Mesenteric fat pad (tissue), 1 donor: ENCODE measurements around the gene XIRP1. TPM values are rescaled to one million over a fixed set of nuclear protein-coding genes. Genes with fewer than 3 reads are reported as not detected.
"Not testable (repeated sequence)": the region's sequence is repeated elsewhere in the genome, so short reads cannot be mapped to it uniquely, and the experiment has no call there.

ENCODE experiments used
- DNase-seq: peaks from one replicate; pipeline ENCODE4 v3.0.0-alpha.2; 2020; ENCODE audit warnings: low spot score
- long read RNA-seq: library from polyadenylated mRNA; unstranded; transcript quantifications from one replicate; pipeline ENCODE4 v2.0.0, GENCODE V29; 2020
- total RNA-seq: library from RNA; stranded (reverse); fragmentation: NEBNext Ultra II Directional; extraction: Animal tissue kit (Norgen Biotek cat#: 25700); gene quantifications from one replicate; pipeline ENCODE4 v1.2.1, GENCODE V29; 2021
- donor health status: DM: yes; HTN: yes; CAD: no.

XIRP1 gene, protein sequence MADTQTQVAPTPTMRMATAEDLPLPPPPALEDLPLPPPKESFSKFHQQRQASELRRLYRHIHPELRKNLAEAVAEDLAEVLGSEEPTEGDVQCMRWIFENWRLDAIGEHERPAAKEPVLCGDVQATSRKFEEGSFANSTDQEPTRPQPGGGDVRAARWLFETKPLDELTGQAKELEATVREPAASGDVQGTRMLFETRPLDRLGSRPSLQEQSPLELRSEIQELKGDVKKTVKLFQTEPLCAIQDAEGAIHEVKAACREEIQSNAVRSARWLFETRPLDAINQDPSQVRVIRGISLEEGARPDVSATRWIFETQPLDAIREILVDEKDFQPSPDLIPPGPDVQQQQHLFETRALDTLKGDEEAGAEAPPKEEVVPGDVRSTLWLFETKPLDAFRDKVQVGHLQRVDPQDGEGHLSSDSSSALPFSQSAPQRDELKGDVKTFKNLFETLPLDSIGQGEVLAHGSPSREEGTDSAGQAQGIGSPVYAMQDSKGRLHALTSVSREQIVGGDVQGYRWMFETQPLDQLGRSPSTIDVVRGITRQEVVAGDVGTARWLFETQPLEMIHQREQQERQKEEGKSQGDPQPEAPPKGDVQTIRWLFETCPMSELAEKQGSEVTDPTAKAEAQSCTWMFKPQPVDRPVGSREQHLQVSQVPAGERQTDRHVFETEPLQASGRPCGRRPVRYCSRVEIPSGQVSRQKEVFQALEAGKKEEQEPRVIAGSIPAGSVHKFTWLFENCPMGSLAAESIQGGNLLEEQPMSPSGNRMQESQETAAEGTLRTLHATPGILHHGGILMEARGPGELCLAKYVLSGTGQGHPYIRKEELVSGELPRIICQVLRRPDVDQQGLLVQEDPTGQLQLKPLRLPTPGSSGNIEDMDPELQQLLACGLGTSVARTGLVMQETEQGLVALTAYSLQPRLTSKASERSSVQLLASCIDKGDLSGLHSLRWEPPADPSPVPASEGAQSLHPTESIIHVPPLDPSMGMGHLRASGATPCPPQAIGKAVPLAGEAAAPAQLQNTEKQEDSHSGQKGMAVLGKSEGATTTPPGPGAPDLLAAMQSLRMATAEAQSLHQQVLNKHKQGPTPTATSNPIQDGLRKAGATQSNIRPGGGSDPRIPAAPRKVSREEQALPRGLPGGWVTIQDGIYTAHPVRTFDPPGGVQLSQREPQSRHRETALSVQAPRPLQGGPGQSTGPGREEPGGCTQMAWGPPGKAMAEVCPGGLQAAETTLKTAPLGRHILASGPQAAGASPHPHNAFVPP (N-terminal part only)
- 0.10 TPM for total RNA-seq
- long read RNA-seq: 0 reads

DNA sequence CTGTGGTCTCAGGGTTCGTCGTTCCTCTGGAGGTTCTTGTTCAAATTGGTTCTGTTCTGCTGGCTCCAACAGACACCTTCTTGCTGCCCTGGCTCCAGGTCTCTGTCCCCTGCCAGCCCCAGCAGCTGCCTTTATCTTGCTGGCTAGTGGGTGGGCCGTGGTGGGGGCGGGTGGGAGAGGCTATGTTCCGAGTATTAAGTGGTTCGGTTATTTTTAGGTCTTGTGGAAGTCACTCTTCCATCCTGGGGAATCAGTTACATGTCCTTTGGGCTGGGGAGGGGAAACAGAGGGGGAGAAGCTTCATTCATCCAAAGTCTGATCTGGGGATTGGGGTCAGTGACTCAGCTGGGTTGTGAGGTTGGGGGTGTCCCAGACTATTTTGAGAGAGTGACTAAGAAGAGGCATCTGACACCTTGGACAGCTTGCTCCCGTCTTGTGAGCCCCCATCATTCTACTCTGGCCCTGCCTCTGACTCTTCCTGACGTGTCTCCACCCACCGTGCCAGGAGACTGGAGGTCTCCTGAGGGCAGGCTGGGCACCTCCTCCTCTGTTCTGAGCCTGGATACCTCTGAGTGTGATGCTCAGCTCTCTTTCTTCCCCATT is at the start of gene XIRP1:
XIRP1 (minus strand) TSS at position 106 of the 603 bp plus-strand sequence. CDS start 3,150 bp downstream, outside the sequence.
- DNase-seq: no peak

DNA sequence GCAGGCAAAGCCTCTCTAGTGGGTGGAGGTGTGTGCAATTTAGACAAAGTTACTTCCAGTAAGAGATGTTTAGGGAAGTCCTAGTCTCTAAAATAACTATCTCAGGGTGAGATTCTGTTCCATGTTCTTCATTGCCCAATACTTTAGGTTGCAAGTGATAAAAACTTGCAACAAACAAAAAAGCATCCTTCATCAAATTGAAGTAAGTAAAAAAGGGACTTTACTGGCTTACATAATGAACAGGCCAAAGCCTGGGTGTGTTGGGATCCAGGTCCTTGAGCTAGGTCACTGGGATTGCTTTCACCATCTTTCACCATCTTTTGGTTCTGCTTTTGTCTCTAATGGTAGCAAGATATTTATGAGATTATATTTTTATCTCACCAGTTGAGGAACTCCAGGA is 49.2 kb upstream of the XIRP1 start:
- no peak for DNase-seq

DNA sequence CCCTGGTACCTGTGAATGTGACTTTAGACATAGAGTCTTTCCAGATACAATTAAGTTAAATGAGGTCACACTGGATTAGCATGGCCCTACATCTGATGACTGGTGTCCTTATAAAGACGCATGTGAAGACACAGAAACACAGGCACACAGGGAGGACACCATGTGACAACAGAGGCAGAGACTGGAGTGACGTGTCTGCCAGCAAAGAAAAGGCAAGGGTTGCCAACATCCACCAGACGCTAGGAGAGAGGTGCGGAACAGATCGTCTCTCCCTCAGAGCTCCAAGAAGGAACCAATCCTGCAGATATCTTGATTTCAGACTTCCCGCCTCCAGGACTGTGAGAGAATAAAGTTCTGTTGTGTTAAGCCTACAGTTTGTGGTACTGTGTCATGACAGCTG is 44.6 kb upstream of the XIRP1 start:
- no peak for DNase-seq

DNA sequence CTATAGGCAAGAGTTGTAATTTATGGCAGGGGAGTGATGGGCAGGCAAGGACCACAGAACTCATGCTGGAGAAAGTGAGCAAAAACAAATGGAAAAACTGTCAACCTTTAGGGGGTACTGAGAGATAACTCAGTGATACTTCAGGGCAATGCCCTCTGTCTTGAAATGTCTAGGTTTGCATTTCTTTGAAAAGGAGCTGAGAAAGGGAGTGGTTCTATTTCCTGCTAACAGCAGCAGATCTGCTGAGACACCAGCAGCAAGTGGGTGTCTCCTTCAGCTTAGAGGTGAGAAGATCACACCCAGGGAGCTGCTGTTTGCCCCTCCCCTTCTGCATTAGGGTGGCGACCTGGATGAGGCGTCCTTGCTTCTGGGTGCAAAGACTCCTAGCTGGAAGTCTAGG is 42.3 kb upstream of the XIRP1 start:
- DNase-seq: no peak

DNA sequence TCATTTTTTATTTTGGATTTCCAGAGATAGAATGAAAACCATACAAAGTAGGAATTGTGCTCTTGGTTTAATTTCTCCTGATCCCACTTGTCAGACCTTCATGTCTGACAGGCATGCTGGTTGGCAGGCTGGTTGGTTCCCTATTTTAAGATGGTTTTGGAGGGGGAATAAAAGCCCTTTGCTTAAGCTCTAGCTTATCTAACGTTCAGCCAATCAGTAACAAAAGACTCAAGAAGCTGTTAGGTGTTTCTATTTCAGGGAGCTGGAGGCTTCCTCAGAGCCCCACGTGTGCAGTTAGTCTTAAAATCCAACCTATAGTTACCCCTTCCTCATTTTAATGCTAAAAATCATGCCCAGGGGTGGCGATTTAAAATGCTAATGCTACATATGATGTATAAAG is 40.5 kb upstream of the XIRP1 start:
- DNase-seq: no peak

DNA sequence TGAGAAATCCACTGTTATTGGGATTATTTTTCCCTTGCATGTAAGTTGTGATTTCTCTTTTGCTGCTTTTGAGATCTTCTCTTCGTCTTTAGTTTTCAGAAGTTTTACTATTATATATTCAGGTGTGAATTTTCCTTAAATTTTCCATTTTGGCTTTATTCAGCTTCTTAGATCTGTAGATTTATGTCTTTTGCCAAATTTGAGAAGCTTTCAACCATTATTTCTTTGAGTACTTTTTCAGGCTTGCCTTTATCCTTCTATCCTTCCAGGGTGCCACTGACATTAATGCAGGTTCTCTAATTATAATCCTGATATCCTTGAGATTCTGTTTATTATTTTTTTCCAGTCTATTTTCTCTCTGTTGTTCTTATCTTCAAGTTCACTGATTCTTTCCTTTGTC is 38.1 kb upstream of the XIRP1 start:
- no peak for DNase-seq

DNA sequence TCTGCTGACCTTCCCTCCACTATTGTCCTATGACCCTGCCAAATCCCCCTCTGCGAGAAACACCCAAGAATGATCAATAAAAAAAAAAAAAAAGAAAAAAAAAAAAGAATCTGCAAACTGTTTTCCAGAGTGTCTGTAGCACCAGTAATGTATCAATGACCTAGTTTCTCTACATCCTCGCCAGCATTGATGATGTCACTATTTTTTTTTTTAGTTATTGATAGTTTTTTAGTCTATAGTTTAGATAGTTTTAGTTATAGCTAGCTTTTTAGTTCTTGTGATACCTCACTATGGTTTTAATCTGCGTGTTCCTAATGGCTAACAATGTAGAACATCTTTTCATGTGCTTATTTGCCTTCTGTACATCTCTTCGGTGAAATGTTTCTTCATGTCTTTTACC is 36.1 kb upstream of the XIRP1 start:
- DNase-seq: no peak

DNA sequence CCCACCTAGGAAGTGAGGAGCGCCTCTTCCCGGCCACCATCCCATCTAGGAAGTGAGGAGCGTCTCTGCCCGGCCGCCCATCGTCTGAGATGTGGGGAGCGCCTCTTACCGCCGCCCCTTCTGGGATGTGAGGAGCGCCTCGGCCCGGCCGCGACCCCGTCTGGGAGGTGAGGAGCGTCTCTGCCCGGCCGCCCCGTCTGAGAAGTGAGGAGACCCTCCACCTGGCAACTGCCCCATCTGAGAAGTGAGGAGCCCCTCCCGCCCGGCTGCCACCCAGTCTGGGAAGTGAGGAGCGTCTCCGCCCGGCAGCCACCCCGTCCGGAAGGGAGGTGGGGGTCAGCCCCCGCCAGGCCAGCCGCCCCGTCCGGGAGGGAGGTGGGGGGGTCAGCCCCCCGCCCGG is 35.2 kb upstream of the XIRP1 start:
- DNase-seq: not testable (repeated sequence)

DNA sequence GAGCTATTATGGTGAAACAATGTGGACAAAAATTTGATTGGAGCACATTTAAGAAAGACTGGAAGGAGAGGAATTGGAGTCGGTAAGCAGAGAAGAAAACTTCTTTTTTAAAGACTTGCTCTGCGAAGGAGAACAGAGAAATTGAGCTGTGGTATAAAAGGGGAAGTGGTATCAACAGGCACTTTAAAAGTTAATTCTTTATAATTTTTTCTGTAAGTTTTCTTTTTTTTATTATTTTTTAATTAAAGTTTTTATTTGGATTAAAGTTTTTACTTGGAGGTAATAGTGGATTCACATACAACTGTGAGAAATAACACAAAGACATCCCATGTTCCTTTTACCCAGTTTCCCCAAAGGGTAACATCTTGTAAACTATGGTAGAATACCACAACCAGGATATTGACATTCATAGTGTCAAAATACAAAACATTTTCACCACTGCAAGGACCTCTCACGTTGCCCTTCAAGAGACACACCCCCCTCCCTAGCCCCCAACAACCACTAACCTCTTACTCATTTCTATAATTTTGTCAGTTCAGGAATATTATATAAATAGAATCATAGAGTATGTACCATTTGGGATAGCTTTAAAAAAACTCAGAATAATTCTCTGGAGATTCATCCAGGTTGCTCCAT is 33.8 kb upstream of the XIRP1 start:
- no peak for DNase-seq

DNA sequence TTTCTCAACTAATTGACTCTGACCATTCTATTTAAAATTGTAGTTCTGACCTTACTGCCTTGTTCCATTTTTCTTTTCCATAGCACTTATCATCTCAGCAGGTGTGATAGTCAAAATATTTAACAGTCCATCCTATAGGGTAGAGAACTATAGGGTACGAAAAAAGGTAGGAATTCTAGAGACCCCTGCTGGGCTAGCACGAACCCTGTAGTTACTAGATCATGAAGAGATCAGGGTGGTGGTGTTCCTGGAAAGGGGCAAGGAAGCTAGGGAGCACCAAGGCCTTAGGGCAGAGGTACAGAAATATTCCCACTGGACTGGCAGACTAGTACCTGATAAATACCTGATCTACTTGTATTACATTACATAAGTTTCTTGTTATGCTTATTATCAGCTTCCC is 31.9 kb upstream of the XIRP1 start:
- DNase-seq: no peak

DNA sequence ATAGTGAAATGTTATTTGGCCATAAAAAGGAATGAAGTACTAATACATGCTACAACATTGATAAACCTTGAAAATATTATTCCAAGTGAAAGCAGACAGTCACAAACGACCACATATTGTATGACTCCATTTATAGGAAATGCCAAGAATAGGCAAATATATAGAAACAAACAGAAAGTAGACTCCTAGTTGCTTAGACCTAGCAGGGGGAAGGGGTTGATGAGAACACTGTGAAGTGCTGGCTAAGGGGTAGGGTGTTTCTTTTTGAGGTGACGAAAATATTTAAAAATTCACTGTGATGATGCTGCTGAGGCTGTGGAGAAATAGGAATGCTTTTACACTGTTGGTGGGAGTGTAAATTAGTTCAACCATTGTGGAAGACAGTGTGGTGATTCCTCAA is 30.5 kb upstream of the XIRP1 start:
- no peak for DNase-seq

DNA sequence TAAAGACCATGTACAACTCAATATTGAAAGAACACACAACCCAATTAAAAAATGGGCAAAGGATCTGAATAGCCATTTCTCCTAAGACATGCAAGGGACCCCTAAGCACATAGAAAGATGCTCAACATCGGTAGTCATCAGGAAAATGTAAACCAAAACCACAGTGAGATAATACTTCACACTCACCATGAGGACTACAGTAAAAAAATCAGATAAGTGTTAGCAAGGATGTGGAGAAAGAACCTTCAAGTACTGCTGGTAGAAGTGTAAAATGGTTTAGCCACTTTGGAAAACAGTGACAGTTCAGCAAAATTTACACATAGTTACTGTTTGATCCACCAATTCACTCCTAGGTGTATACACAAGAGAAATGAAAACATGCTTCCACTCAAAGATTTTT is 30.1 kb upstream of the XIRP1 start:
- no peak for DNase-seq

DNA sequence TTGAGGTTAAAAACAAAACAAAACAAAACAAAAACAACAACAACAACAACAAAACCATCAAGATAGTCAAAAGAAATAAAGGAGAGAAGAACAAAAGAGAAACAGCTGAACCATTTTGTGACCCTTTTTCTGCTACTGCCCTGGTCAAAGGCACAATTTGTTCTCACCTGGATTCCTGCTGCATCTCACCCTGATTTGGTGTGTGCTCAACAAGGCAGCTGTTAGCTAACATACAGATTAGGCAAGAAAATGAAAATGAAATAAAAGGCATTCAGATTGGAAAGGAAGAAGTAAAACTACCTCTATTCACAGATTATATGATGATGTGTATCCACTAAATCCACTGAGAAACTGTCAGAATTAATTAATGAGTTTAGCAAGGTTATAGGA is 28.7 kb upstream of the XIRP1 start:
- DNase-seq: no peak

DNA sequence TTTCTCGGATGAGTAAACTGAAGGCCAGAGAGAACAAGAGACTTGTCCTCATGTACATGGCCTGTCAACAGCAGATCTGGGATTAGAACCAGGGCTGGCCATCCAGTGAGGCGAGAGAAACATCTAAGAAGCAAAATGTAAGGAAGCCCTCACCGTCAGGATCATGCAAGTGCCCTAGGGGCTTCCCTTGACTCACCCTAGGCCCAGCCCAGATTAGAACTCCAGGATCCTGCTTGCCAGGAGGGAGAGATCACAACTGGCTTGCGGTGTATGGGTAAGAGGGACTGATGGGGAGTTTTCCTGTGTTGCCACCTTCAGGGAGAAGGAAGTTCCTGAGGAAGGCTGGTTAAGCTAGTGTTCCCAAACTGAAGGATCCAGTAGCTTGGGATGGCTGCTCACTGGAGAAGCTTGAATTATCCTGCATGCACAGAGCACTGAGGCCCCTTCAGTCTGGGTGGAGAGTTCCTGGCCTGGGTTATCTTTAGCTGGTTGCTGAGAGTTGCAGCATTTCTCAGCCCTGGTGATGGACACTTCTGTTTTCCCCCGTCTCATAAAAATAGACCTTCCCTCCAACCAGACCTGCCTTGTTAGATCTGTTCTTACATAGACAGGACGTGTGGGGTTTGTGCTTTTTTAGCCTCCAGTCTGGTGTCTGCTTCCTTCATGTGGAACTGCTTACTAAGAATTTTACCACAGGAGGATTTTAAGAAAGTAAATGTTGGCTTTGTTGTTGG is 28.2 kb upstream of the XIRP1 start:
- DNase-seq: no peak

DNA sequence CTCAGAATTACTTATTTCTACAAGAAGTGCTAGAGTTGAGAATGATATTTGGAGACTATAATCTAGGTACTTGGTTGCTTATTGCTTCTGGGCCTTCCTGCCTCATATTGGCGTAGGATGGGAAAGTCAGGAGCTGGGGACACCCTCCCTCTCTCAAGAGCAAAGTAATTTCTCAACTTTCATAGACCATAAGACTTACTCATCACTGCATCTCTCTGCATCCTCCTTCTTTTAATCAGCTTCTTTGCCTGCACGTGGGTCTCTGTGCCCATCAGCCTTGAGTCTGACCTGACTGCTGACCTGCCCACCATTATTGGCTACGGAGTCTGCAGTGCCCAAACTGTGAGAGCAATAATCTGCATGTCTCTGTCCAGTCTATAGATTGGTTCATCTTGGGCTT is 27.3 kb upstream of the XIRP1 start:
- no peak for DNase-seq

DNA sequence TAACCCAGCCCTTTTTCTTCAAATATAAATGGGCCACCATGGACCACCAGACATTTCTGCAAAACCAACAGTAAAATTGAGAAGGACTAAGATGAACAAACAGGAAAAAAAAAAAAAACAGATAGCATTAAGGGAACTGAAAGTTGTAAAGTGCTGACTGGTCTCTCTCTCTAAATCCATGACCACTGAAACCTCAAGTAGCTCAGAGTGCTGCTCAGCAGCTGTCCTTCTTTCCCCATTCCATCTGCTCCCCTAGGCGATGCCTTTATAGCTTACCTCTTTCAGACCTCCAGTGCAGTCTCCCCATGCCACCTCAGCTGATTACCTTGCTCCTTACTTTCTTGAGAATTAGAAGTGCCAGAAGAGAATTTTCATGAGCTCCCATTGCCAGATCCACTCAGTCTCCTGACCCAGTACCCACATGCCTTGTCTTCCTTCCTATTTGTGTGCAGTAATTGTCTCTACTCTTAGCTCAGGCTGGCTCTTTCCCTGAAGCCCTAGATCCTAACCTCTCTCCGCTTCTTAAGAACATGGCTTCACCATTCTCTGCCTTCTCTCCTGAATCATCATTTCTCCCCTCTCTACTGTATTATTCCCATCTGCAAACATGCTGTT is 23.9 kb upstream of the XIRP1 start:
- DNase-seq: no peak

DNA sequence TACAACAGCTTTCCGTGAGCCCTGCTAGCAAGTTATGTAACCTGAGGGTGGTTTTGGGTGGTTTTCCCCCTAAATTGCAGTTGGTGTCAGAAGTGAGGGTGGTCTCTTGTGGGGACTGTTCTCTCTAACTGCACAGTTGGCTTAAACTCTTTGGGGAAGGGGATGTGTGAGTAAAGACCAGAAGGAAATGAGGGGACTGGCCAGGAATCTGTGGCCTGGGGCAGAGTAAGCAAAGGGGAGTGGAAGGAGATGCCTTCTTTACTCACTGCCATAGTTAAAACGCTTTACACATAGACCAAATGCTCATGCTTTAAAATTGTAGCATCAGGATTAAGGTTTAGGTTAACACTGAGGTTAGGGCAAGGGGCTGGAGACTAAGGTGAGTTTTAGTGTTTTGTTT is 21.2 kb upstream of the XIRP1 start:
- no peak for DNase-seq

DNA sequence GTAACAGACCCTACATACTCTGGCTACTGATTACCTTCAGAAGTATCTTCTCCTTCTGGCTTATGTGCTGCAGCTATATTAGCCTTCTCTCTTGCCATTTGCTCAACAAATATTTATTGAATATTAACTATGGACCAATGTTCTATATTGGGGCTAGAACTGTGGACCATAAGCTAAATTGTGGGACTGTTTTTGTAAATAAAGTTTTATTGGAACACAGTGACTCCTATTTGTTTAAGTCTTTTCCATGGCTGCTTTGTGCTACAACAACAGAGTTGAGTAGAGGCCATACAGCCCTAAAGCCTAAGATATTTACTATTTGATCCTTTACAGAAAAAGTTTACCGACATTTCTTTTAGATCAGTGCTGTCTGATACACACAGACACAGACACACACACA is 20.3 kb upstream of the XIRP1 start:
- no peak for DNase-seq

DNA sequence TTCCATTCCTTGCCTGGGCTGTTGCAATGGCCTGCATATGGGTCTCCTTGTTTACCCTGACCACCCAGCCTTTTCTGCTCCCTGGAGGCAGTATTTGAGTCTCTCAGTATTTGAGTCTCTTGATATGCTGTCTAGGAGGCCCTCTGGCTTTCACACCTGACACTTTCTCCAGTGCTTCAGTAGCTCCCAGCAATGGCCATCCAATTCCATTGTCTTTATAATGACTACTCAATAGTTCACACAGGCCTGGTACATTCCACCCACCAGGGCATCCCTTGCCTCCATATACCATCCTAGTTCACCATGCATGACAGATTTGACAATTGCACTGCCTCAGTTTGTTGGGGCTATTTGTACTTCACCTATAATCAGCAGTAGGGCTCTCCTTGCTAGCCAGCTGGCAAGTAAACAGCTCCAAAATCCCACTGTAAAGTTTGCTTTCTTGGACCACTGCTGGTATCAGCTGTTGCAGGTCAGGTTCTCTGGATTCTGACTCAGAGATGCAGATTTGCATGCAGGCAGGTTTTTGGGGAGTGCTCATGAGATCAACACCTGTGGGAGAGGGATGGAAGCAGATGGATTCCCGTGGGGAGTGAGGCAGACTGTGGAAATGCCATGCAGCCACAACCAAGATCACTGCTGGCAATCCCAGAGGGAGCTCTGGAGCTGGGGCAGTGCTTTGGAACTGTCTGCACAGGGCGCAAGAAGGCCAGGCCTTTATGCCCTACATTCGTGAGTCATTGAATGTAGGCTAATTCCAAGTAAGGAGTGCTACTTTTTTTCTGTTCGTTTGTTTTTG is 19.1 kb upstream of the XIRP1 start:
- no peak for DNase-seq
